Raji (cell line): Measurements from ENCODE around the gene ZNF385B.

Experiments
- POLR2A ChIP-seq: IDR thresholded peaks from 2 replicates; pipeline ENCODE4 v1.6.1; 2011; ENCODE audit warnings: low read depth, low read length, control low read depth; ENCODE audit not compliant: insufficient read depth

ZNF385B gene

GRCh38 chr2:179424571-179424970 is 436.8 kb downstream of the ZNF385B start:
- no peak for TF ChIP-seq POLR2A

DNA sequence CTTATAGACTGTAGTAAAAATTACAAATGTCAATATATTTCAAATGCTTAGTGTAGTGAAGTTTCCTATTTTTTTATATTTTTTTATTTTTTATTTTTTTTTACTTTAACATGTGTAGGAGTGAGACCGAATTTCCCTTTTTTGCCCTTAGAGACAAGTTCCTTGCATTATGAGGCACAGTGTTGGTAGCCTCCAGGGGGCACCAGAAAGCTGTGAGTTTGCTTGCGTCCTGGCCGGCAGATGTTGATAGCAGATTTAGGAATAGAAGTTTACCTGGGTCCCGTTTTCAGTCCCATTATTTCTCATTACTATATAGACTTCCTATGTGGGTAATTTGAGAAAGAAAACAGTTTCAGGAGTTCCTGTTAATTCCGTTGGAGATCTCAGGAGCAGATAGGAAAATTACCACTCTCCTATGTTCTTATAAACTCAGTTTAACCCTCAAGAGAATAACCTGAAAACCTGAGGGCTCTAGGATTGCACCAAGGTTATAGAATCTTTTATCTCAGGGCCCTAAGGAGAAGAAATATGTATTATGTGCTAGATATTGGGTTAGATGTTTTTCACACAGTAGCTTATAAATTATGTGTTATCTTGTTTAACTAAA is 439.3 kb downstream of the ZNF385B start:
- TF ChIP-seq POLR2A: no peak

DNA sequence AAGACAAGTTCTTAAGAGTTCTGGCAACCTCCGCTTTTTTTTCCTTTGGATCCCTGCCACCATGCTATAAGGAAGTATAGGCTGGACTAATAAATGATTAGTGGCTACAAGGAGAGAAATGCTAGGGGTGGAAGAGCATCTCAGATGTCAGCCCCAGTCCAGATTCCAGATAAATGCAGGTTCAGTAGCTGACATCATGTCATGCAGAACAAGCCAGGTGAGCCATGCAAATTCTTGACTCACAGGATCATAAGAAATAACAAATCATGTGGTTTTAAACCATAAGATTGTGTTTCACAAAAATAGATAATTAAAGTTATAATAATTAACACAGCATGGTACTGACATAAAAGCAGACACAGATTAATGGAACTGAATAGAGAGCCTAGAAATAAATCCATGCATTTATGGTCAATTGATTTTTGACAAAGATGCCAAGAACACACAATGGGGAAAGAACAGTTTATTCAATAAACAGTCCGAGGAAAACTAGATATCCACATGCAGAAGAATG is 443.9 kb downstream of the ZNF385B start:
- no peak for TF ChIP-seq POLR2A

GRCh38 chr2:179412112-179412511 is 449.3 kb downstream of the ZNF385B start:
- TF ChIP-seq POLR2A: no peak

DNA sequence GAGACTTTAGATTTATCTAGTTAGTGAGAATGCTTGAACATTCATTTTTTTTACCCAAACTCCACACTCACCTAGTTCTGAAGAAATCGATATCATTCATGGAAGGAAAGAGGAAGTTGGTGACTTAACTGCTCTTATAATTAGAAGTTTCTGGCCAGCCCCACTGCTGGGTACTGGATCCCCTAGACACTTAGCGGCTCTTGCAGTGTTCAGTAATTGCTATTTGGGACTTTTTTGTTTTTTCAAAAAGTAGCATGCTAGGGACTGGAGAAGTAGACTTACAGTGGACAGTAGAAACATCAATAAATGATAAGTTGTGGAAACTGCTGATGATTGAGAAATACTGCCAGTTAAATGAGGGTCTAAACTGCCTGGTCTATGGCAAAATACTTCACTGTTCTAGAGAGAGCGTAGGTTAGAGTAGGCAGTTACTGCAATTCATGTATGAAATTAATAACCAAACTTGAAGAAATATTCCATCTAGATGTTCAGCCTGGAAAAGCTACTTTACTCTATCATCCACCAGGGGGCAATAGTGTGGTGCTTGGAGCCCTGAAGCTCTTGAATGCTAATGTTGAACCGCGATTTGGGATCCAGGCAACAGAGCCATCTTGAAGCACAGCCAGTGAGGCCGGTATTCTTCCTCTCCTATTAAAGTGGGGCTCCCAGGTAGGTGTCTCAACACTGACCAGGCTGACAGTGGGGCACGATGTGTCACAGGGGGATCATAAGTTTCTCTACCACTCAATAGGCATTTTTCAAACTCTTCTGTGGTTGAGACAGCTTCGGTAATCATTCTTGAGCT is 450.7 kb downstream of the ZNF385B start:
- TF ChIP-seq POLR2A: no peak

DNA sequence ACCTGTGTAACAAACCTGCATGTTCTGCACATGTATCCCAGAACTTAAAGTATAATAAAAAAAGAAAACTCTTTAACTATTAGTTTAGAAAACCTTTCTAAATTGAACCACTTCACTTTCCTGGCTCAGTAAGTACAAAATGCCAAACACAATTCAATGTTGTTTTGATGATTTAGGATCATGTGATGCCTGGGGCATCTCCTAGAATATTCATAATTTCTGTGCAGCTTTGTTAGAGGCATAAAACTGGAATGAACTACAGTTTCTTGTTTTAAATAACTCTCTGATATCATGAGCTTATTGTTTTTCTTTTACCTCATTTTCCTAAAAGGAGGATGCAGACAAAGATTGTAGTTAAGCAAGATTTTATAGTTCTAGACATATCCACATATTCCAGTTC is 457.8 kb downstream of the ZNF385B start:
- no peak for TF ChIP-seq POLR2A

DNA sequence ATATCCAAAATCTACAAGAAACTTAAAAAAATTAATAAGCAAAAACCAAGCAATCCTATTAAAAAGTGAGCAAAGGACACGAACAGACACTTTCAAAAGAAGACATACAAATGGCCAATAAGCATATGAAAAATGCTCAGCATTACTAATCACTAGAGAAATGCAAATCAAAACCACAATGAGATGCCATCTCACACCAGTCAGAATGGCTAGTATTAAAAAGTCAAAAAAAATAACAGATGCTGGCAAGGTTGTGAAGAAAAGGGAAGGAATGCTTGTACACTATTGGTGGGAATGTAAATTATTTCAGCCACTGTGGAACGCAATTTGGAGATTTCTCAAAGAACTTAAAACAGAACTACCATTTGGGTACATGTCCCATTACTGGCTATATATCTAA is 467.9 kb downstream of the ZNF385B start:
- TF ChIP-seq POLR2A: no peak
